Panc1 (cell line): Measurements from ENCODE around the gene PCDHGA1. TPM values are rescaled to one million over a fixed set of nuclear protein-coding genes. Genes with fewer than 3 reads are reported as not detected.

ENCODE experiments used
- ATAC-seq: fragments of 200-7000 bp; cut with Tn5 transposase; 2 replicates; pipeline ENCODE4 v1.9.1; 2020; ENCODE audit warnings: mild to moderate bottlenecking, moderate library complexity
- BruUV-seq: library from RNA; stranded (reverse); fragments of 400-500 nt; replicated peaks from 2 replicates; lab custom pipeline; 2021; lab: Mats Ljungman, UMichigan
- CTCF ChIA-PET: fragments of 300-600 bp; sonication (Branson Sonifier 250); formaldehyde crosslinking; loops from one replicate; lab custom pipeline; 2022; ENCODE audit warnings: antibody characterized with exemption; lab: Charles Lee
- POLR2A ChIA-PET: fragments of 300-600 bp; sonication (Branson Sonifier 250); formaldehyde crosslinking; loops from one replicate; lab custom pipeline; 2022; ENCODE audit warnings: antibody characterized with exemption; lab: Charles Lee
- DNase-seq: peaks from one replicate; pipeline ENCODE4 v3.0.0-alpha.2; 2010; ENCODE audit warnings: low read depth, low spot score
- H3K27ac ChIP-seq: 2 replicates; pipeline ENCODE4 v1.5.1; 2011; ENCODE audit warnings: mild to moderate bottlenecking, low read length, inconsistent platforms
- H3K27me3 ChIP-seq: fragments of 200-500 bp; sonication (Bioruptor generic); 2 replicates; pipeline ENCODE4 v1.6.0; 2014; ENCODE audit warnings: low read length, inconsistent platforms; ENCODE audit not compliant: control insufficient read depth, insufficient read depth
- H3K36me3 ChIP-seq: fragments of 200-500 bp; sonication (Bioruptor generic); 2 replicates; pipeline ENCODE4 v1.5.1; 2014; ENCODE audit warnings: inconsistent platforms, mild to moderate bottlenecking, low read length, moderate library complexity; ENCODE audit not compliant: control insufficient read depth, insufficient read depth
- H3K4me1 ChIP-seq: 2 replicates; pipeline ENCODE4 v1.5.1; 2011; ENCODE audit warnings: inconsistent platforms, mild to moderate bottlenecking, low read length, moderate library complexity; ENCODE audit not compliant: control insufficient read depth, insufficient read depth
- H3K4me3 ChIP-seq, 2 experiments: 2 replicates each; pipeline ENCODE4 v1.5.1; 2011 to 2012; ENCODE audit warnings: low read depth in 2 of 2, low read length in 2 of 2, mild to moderate bottlenecking in 2 of 2, inconsistent platforms in 1 of 2, moderate library complexity in 1 of 2
- H3K9me3 ChIP-seq: fragments of 200-500 bp; sonication (Bioruptor generic); 2 replicates; pipeline ENCODE4 v1.5.1; 2014; ENCODE audit warnings: low read depth, mild to moderate bottlenecking, inconsistent platforms, low read length, moderate library complexity; ENCODE audit not compliant: control insufficient read depth, insufficient read depth
- CTCF ChIP-seq: fragments of 450-650 bp; IDR thresholded peaks from 2 replicates; pipeline ENCODE4 v1.5.1; 2017; ENCODE audit warnings: mild to moderate bottlenecking
- POLR2AphosphoS5 ChIP-seq: IDR thresholded peaks from 2 replicates; pipeline ENCODE4 v1.6.1; 2012; ENCODE audit warnings: mild to moderate bottlenecking, low read depth, low read length, moderate library complexity
- REST ChIP-seq, 2 experiments: IDR thresholded peaks; 2 replicates each; pipeline ENCODE4 v1.6.1; 2011 to 2012; ENCODE audit warnings: low read depth in 2 of 2, control low read depth in 1 of 2, low read length in 1 of 2, mild to moderate bottlenecking in 1 of 2, moderate library complexity in 1 of 2; ENCODE audit not compliant: insufficient read depth in 1 of 2
- SIN3A ChIP-seq: IDR thresholded peaks from 2 replicates; pipeline ENCODE4 v1.6.1; 2012; ENCODE audit warnings: low read depth, mild to moderate bottlenecking, low read length, moderate library complexity, borderline replicate concordance; ENCODE audit not compliant: insufficient read depth
- TCF7L2 ChIP-seq: IDR thresholded peaks from 2 replicates; pipeline ENCODE4 v1.6.1; 2011; ENCODE audit warnings: mild to moderate bottlenecking, low read depth, low read length, inconsistent platforms
- in situ Hi-C: cut with HindIII; loops from 2 replicates; pipeline ENCODE4 v1.10.0; 2016; ENCODE audit warnings: low sequenced_read_pairs, low pct_unique_long_range_greater_than_20kb
- intact Hi-C: fragments of 100-400 bp; cut with micrococcal nuclease; formaldehyde crosslinking; loops from one replicate; pipeline ENCODE4 v1.10.0; 2022; ENCODE audit not compliant: unreplicated experiment
- total RNA-seq: library from RNA; stranded (reverse); gene quantifications from one replicate; pipeline ENCODE4 v1.2.1, GENCODE V29; 2021; ENCODE audit not compliant: unreplicated experiment

PCDHGA1 gene
- total RNA-seq, 1 experiment from 2014 or later, result 0.92 TPM

DNA sequence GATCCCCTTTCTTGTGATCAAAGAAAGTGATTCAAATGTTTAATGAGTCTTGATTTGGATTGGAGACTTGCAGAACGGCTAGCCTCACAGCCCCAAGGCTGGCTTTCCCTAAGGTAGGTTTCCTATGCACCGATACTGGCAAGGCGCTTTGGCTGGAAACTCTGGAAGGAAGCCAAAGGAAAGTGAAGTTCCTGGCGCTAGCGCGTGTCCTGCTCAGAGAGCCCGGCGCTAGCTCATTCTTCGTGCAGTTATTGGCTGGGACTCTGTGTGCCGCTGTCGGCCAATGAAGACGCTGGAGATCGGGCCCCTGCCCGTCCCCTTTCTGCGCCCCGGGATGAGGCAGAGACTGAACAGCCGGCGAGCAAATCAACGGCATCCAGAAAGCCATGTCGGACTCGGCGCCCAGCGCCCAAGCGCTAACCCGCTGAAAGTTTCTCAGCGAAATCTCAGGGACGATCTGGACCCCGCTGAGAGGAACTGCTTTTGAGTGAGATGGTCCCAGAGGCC is 145.4 kb downstream of the PCDHGA1 start, which contains the start of gene PCDHGC3:
TSS of gene PCDHGC3 (plus strand) at position 342 of the 507 bp plus-strand sequence. CDS start at position 493, 151 bp downstream.
- TF ChIP-seq TCF7L2, result peak; percentile 22; the same call in 1 of the 2 replicates
- no peak for TF ChIP-seq SIN3A
- TF ChIP-seq POLR2AphosphoS5, result no peak
- peak; percentile 65 for TF ChIP-seq CTCF
- in situ Hi-C loops (no loop called here), intact Hi-C loops (loop anchor here (2.0 kb wide), 1 partner anchor 49 kb away; no protein-coding TSS in a partner anchor)
- ChIA-PET CTCF (interaction anchor here (0.5 to 1.8 kb wide), 11 partner anchors 9 to 323 kb away, joined by 3 to 12 read pairs (median 5); partner anchors contain the start of genes PCDHGA10 and PCDHGB7), POLR2A (interaction anchor here (1.2 kb wide), 1 partner anchor 17 kb away, joined by 4 read pairs; no protein-coding TSS in a partner anchor)
- peak within 1 kb of the TSS; percentile 89 for H3K27ac ChIP-seq
- no peaks in the 10 kb centered on the region for H3K9me3 ChIP-seq
- H3K4me1 ChIP-seq, result peaks cover 12% of the 10 kb centered on the region
- ATAC-seq (peak; percentile 99), DNase-seq (peak; percentile 74)
- peak within 1 kb of the TSS; percentile 90 to 93 for H3K4me3 ChIP-seq
- H3K36me3 ChIP-seq, result no peaks in the 10 kb centered on the region
- H3K27me3 ChIP-seq, result no peaks in the 10 kb centered on the region
- BruUV-seq, result no TSS peak

DNA sequence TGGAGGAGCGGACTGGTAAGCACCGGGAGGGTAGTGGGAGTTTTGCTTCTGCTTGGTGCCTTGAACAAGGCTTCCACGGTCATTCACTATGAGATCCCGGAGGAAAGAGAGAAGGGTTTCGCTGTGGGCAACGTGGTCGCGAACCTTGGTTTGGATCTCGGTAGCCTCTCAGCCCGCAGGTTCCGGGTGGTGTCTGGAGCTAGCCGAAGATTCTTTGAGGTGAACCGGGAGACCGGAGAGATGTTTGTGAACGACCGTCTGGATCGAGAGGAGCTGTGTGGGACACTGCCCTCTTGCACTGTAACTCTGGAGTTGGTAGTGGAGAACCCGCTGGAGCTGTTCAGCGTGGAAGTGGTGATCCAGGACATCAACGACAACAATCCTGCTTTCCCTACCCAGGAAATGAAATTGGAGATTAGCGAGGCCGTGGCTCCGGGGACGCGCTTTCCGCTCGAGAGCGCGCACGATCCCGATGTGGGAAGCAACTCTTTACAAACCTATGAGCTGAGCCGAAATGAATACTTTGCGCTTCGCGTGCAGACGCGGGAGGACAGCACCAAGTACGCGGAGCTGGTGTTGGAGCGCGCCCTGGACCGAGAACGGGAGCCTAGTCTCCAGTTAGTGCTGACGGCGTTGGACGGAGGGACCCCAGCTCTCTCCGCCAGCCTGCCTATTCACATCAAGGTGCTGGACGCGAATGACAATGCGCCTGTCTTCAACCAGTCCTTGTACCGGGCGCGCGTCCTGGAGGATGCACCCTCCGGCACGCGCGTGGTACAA is 146.0 kb downstream of the PCDHGA1 start:
- Histone ChIP-seq H3K36me3 (no peaks in the 10 kb centered on the region), H3K4me1 (peaks cover 12% of the 10 kb centered on the region), H3K27ac (peak overlapping the region; percentile 89), H3K4me3 (peak overlapping the region; percentile 90 to 93), H3K9me3 (no peaks in the 10 kb centered on the region), H3K27me3 (no peaks in the 10 kb centered on the region)
- BruUV-seq, result TSS peak; percentile 75
- ATAC-seq (peak; percentile 73), DNase-seq (peak; percentile 18)
- ChIA-PET CTCF (interaction anchor here (0.5 to 1.8 kb wide), 9 partner anchors 10 to 390 kb away, joined by 3 to 12 read pairs (median 5); partner anchors contain the start of genes PCDHGA10 and PCDHGB7), POLR2A (interaction anchor here (0.6 to 1.2 kb wide), 2 partner anchors 10 to 16 kb away, joined by 4 to 6 read pairs; no protein-coding TSS in a partner anchor)
- TF ChIP-seq REST (IDR thresholded peaks at IDR 0.05; ENCODE audit: insufficient read depth in 1 of 2, low read depth in 2 of 2, low read length in 1 of 2) (0 out of 4 replicates have a peak, but pooled peaks of 1 of the 2 experiments have one; percentile 9), SIN3A (peak; percentile 36; the same call in 1 of the 2 replicates), CTCF (no peak)
- intact Hi-C loops, result no loop called here
- in situ Hi-C loops, result no loop called here
